HEK293T (cell line): Measurements from ENCODE around the gene KRTAP9-2.

Experiments used
- CTCF ChIA-PET: fragments of 350-600 bp; formaldehyde crosslinking; extraction: SDS; loops from one replicate; lab custom pipeline; 2021; ENCODE audit warnings: antibody characterized with exemption, inconsistent platforms; lab: Yijun Ruan, JAX
- POLR2A ChIA-PET: fragments of 350-600 bp; formaldehyde crosslinking; extraction: SDS; loops from one replicate; lab custom pipeline; 2020; ENCODE audit warnings: antibody characterized with exemption, inconsistent platforms; lab: Yijun Ruan, JAX
- DNase-seq: peaks from one replicate; pipeline ENCODE4 v3.0.0; 2012; ENCODE audit warnings: mixed read lengths; ENCODE audit errors: extremely low spot score
- ARNT ChIP-seq: fragments of 450-650 bp; IDR thresholded peaks from 2 replicates; pipeline ENCODE4 v1.6.1; 2017; ENCODE audit warnings: mild to moderate bottlenecking
- BHLHE40 ChIP-seq: fragments of 450-650 bp; IDR thresholded peaks from 2 replicates; pipeline ENCODE4 v1.6.1; 2016; ENCODE audit warnings: mild to moderate bottlenecking, moderate library complexity, borderline replicate concordance
- CTBP1 ChIP-seq: fragments of 450-650 bp; IDR thresholded peaks from 2 replicates; pipeline ENCODE4 v1.6.1; 2016; ENCODE audit warnings: borderline replicate concordance
- ELF4 ChIP-seq: fragments of 450-650 bp; IDR thresholded peaks from 2 replicates; pipeline ENCODE4 v1.6.1; 2017; ENCODE audit warnings: antibody characterized with exemption
- FOXA1 ChIP-seq: fragments of 450-650 bp; IDR thresholded peaks from 2 replicates; pipeline ENCODE4 v1.6.1; 2016; ENCODE audit warnings: mild to moderate bottlenecking
- FOXK2 ChIP-seq: fragments of 450-650 bp; IDR thresholded peaks from 2 replicates; pipeline ENCODE4 v1.6.1; 2016; ENCODE audit warnings: mild to moderate bottlenecking
- FOXM1 ChIP-seq: fragments of 450-650 bp; IDR thresholded peaks from 2 replicates; pipeline ENCODE4 v1.6.1; 2017; ENCODE audit warnings: mild to moderate bottlenecking, borderline replicate concordance
- HDGF ChIP-seq: fragments of 450-650 bp; IDR thresholded peaks from 2 replicates; pipeline ENCODE4 v1.6.1; 2017; ENCODE audit warnings: antibody characterized with exemption, borderline replicate concordance
- L3MBTL2 ChIP-seq: fragments of 450-650 bp; conservative IDR thresholded peaks from 2 replicates; pipeline ENCODE4 v1.6.1; 2016; ENCODE audit warnings: mild to moderate bottlenecking
- LEF1 ChIP-seq: fragments of 450-650 bp; IDR thresholded peaks from 2 replicates; pipeline ENCODE4 v1.6.1; 2017; ENCODE audit warnings: mild to moderate bottlenecking, borderline replicate concordance
- NFRKB ChIP-seq: fragments of 450-650 bp; IDR thresholded peaks from 2 replicates; pipeline ENCODE4 v1.6.1; 2016; ENCODE audit warnings: mild to moderate bottlenecking, moderate library complexity
- PKNOX1 ChIP-seq: fragments of 450-650 bp; IDR thresholded peaks from 2 replicates; pipeline ENCODE4 v1.6.1; 2016
- SP1 ChIP-seq: fragments of 450-650 bp; IDR thresholded peaks from 2 replicates; pipeline ENCODE4 v1.6.1; 2017
- SUZ12 ChIP-seq: fragments of 450-650 bp; IDR thresholded peaks from 2 replicates; pipeline ENCODE4 v1.6.1; 2016; ENCODE audit warnings: mild to moderate bottlenecking
- TARDBP ChIP-seq: fragments of 450-650 bp; IDR thresholded peaks from 2 replicates; pipeline ENCODE4 v1.6.1; 2016
- ZNF384 ChIP-seq: fragments of 450-650 bp; IDR thresholded peaks from 2 replicates; pipeline ENCODE4 v1.6.1; 2016

Gene KRTAP9-2

GRCh38 chr17:41211845-41212466 lies 14.5 kb upstream of the KRTAP9-2 start:
- POLR2A ChIA-PET = no interaction called here
- TF ChIP-seq L3MBTL2 (no peak), BHLHE40 (no peak), SP1 (no peak), NFRKB (no peak), CTBP1 (no peak), PKNOX1 (no peak), FOXA1 (no peak), LEF1 (no peak), FOXK2 (no peak), ZNF384 (no peak), HDGF (no peak), TARDBP (no peak), SUZ12 (no peak), FOXM1 (no peak), ARNT (no peak), ELF4 (no peak)
- CTCF ChIA-PET = no interaction called here
- DNase-seq = no peak

GRCh38 chr17:41212524-41213169 lies 13.8 kb upstream of the KRTAP9-2 start:
- POLR2A ChIA-PET = no interaction called here
- CTCF ChIA-PET = no interaction called here
- TF ChIP-seq FOXM1 (no peak), ZNF384 (no peak), FOXA1 (no peak), ELF4 (no peak), CTBP1 (no peak), PKNOX1 (no peak), ARNT (no peak), HDGF (no peak), NFRKB (no peak), FOXK2 (no peak), BHLHE40 (no peak)
- no peak for DNase-seq

GRCh38 chr17:41215681-41216080 lies 10.8 kb upstream of the KRTAP9-2 start:
- ChIA-PET POLR2A (no interaction called here), CTCF (no interaction called here)
- DNase-seq = no peak
- no peak for TF ChIP-seq L3MBTL2
- no peak for TF ChIP-seq FOXM1
- no peak for TF ChIP-seq TARDBP
- no peak for TF ChIP-seq PKNOX1
- TF ChIP-seq NFRKB = no peak
- TF ChIP-seq SP1 = no peak
- no peak for TF ChIP-seq HDGF
- TF ChIP-seq ARNT = no peak
- no peak for TF ChIP-seq CTBP1
- no peak for TF ChIP-seq LEF1
- no peak for TF ChIP-seq BHLHE40
- TF ChIP-seq ZNF384 = no peak
- TF ChIP-seq SUZ12 = no peak
- no peak for TF ChIP-seq FOXA1
- no peak for TF ChIP-seq ELF4
- no peak for TF ChIP-seq FOXK2

GRCh38 chr17:41223821-41224220 lies 2.6 kb upstream of the KRTAP9-2 start:
- ChIA-PET CTCF (no interaction called here), POLR2A (no interaction called here)
- no peak for DNase-seq
- no peak for TF ChIP-seq SP1
- no peak for TF ChIP-seq LEF1
- no peak for TF ChIP-seq FOXA1
- no peak for TF ChIP-seq CTBP1
- no peak for TF ChIP-seq ZNF384
- TF ChIP-seq NFRKB = no peak
- no peak for TF ChIP-seq SUZ12
- no peak for TF ChIP-seq ARNT
- TF ChIP-seq FOXM1 = no peak
- TF ChIP-seq BHLHE40 = no peak
- TF ChIP-seq TARDBP = no peak

GRCh38 chr17:41226051-41226450 lies 397 bp upstream of the KRTAP9-2 start:
- TF ChIP-seq L3MBTL2 (no peak), HDGF (no peak), FOXM1 (no peak), ELF4 (no peak), TARDBP (no peak), ZNF384 (no peak), FOXA1 (no peak)
- POLR2A ChIA-PET = no interaction called here
- CTCF ChIA-PET = no interaction called here
- no peak for DNase-seq

GRCh38 chr17:41230094-41230493 lies 3.6 kb downstream of the KRTAP9-2 start:
- TF ChIP-seq HDGF (no peak), FOXM1 (no peak), NFRKB (no peak), ZNF384 (no peak), CTBP1 (no peak), L3MBTL2 (no peak), ELF4 (no peak), FOXK2 (no peak)
- ChIA-PET CTCF (interaction anchor here (1.3 kb wide), 1 partner anchor 458 kb away, joined by 3 read pairs; the partner anchor contains the start of gene EIF1), POLR2A (no interaction called here)
- DNase-seq = no peak
